Measurements from ENCODE around the gene SLC25A26. TPM values are rescaled to one million over a fixed set of nuclear protein-coding genes. Genes with fewer than 3 reads are reported as not detected.

The SLC25A26 gene
- total RNA-seq, 6 experiments from 2014 or later: 12.8 to 16.3 (median 13.6) TPM

- H3K27ac Mint-ChIP-seq: no peak overlapping the region
- H3K4me3 Mint-ChIP-seq: no peak overlapping the region
- no peak for TF ChIP-seq CTCF (IDR thresholded peaks at IDR 0.05)
- no peaks in the 10 kb centered on the region for H3K27me3 Mint-ChIP-seq (ENCODE audit: insufficient read depth)
- H3K9me3 Mint-ChIP-seq: no peaks in the 10 kb centered on the region
- DNase-seq: no peak
- no peaks in the 10 kb centered on the region for H3K4me1 Mint-ChIP-seq (ENCODE audit: low read depth)
- no peaks in the 10 kb centered on the region for H3K36me3 Mint-ChIP-seq (ENCODE audit: low read depth)
Observed at GRCh38 chr3:66267031-66267430, 46.2 kb downstream of the SLC25A26 start.

GRCh38 chr3:66267906-66268305, 47.1 kb downstream of the SLC25A26 start:
- Mint-ChIP-seq H3K27me3 (ENCODE audit: insufficient read depth) (no peaks in the 10 kb centered on the region), H3K4me3 (no peak overlapping the region), H3K4me1 (ENCODE audit: low read depth) (no peaks in the 10 kb centered on the region), H3K27ac (no peak overlapping the region), H3K9me3 (no peaks in the 10 kb centered on the region), H3K36me3 (ENCODE audit: low read depth) (no peaks in the 10 kb centered on the region)
- TF ChIP-seq CTCF (IDR thresholded peaks at IDR 0.05): no peak
- DNase-seq: no peak

- Mint-ChIP-seq H3K4me3 (no peak overlapping the region), H3K4me1 (ENCODE audit: low read depth) (no peaks in the 10 kb centered on the region), H3K27ac (no peak overlapping the region), H3K27me3 (ENCODE audit: insufficient read depth) (no peaks in the 10 kb centered on the region), H3K9me3 (no peaks in the 10 kb centered on the region), H3K36me3 (ENCODE audit: low read depth) (no peaks in the 10 kb centered on the region)
- no peak for TF ChIP-seq CTCF (IDR thresholded peaks at IDR 0.05)
- DNase-seq: no peak
Observed at GRCh38 chr3:66268864-66269263, 48.1 kb downstream of the SLC25A26 start.

- Mint-ChIP-seq H3K4me1 (ENCODE audit: low read depth) (no peaks in the 10 kb centered on the region), H3K27me3 (ENCODE audit: insufficient read depth) (no peaks in the 10 kb centered on the region), H3K36me3 (ENCODE audit: low read depth) (no peaks in the 10 kb centered on the region), H3K27ac (no peak overlapping the region), H3K9me3 (no peaks in the 10 kb centered on the region), H3K4me3 (no peak overlapping the region)
- no peak for TF ChIP-seq CTCF (IDR thresholded peaks at IDR 0.05)
- DNase-seq: no peak
Observed at GRCh38 chr3:66269411-66269810, 48.6 kb downstream of the SLC25A26 start.

GRCh38 chr3:66270288-66270687, 49.5 kb downstream of the SLC25A26 start:
- Mint-ChIP-seq H3K9me3 (no peaks in the 10 kb centered on the region), H3K4me1 (ENCODE audit: low read depth) (no peaks in the 10 kb centered on the region), H3K4me3 (no peak overlapping the region), H3K27me3 (ENCODE audit: insufficient read depth) (no peaks in the 10 kb centered on the region), H3K36me3 (ENCODE audit: low read depth) (no peaks in the 10 kb centered on the region), H3K27ac (no peak overlapping the region)
- DNase-seq: no peak
- no peak for TF ChIP-seq CTCF (IDR thresholded peaks at IDR 0.05)

GRCh38 chr3:66270701-66271100, 49.9 kb downstream of the SLC25A26 start:
- Mint-ChIP-seq H3K9me3 (no peaks in the 10 kb centered on the region), H3K4me3 (no peak overlapping the region), H3K36me3 (ENCODE audit: low read depth) (no peaks in the 10 kb centered on the region), H3K27ac (no peak overlapping the region), H3K27me3 (ENCODE audit: insufficient read depth) (no peaks in the 10 kb centered on the region), H3K4me1 (ENCODE audit: low read depth) (no peaks in the 10 kb centered on the region)
- no peak for DNase-seq
- TF ChIP-seq CTCF (IDR thresholded peaks at IDR 0.05): no peak
